Natural killer cell (primary cell): ENCODE data around the gene PARD3B. TPM values are rescaled to one million over a fixed set of nuclear protein-coding genes. Genes with fewer than 3 reads are reported as not detected.

Experiments
- ATAC-seq, 3 donors: fragments of 150-1000 bp in 2 of 3; fragments of 200-7000 bp in 1 of 3; cut with Tn5 transposase; 1 replicate in 1 of 3; 2 replicates in 2 of 3; pipeline ENCODE4 v1.10.0; 2021; ENCODE audit warnings: mild to moderate bottlenecking in 2 of 3, moderate library complexity in 2 of 3
- DNase-seq, 2 donors: peaks; one replicate each; pipeline versions ENCODE4 v3.0.0 to v3.0.0-alpha.2; 2013 to 2021; ENCODE audit warnings: mixed read lengths in 1 of 2
- H3K27ac ChIP-seq: one replicate; pipeline ENCODE4 v1.5.1; 2013; ENCODE audit warnings: mild to moderate bottlenecking, low read length
- H3K27me3 ChIP-seq: one replicate; pipeline ENCODE4 v1.6.1; 2013; ENCODE audit warnings: low read length; ENCODE audit not compliant: control insufficient read depth, insufficient read depth
- H3K36me3 ChIP-seq: one replicate; pipeline ENCODE4 v1.6.1; 2013; ENCODE audit warnings: low read length; ENCODE audit not compliant: control insufficient read depth, insufficient read depth
- H3K4me1 ChIP-seq: one replicate; pipeline ENCODE4 v1.6.1; 2013; ENCODE audit warnings: low read length; ENCODE audit not compliant: control insufficient read depth, insufficient read depth
- H3K4me3 ChIP-seq: one replicate; pipeline ENCODE4 v1.5.1; 2013; ENCODE audit warnings: low read length
- H3K9me3 ChIP-seq: one replicate; pipeline ENCODE4 v1.6.1; 2013; ENCODE audit warnings: low read length; ENCODE audit not compliant: control insufficient read depth, insufficient read depth
- H3K27ac Mint-ChIP-seq, 2 donors: one replicate each; pipeline ENCODE4 v1.8.0; 2022; ENCODE audit warnings: mild to moderate bottlenecking in 2 of 2, mixed read lengths in 2 of 2, moderate library complexity in 1 of 2
- H3K27me3 Mint-ChIP-seq, 2 donors: one replicate each; pipeline ENCODE4 v1.8.0; 2022; ENCODE audit warnings: low read depth in 2 of 2, mixed read lengths in 2 of 2
- H3K36me3 Mint-ChIP-seq: one replicate; pipeline ENCODE4 v1.8.0; 2022; ENCODE audit warnings: mixed read lengths
- H3K4me1 Mint-ChIP-seq, 2 donors: one replicate each; pipeline ENCODE4 v1.8.0; 2022; ENCODE audit warnings: mixed read lengths in 2 of 2
- H3K4me3 Mint-ChIP-seq: one replicate; pipeline ENCODE4 v1.8.0; 2022; ENCODE audit warnings: mild to moderate bottlenecking, moderate library complexity, mixed read lengths
- H3K9me3 Mint-ChIP-seq, 2 donors: one replicate each; pipeline ENCODE4 v1.8.0; 2022; ENCODE audit warnings: mixed read lengths in 2 of 2
- CTCF ChIP-seq: fragments of 200-600 bp; IDR thresholded peaks from one replicate; pipeline ENCODE4 v1.8.0; 2022; ENCODE audit warnings: antibody characterized with exemption
- WGBS: methylation state at CpG from one replicate; pipeline ENCODE4 v1.1.7; 2013; ENCODE audit warnings: missing lambda C conversion rate; ENCODE audit not compliant: insufficient coverage; 5-methylcytosine and 5-hydroxymethylcytosine counted together
- intact Hi-C: fragments of 100-400 bp; cut with micrococcal nuclease; formaldehyde crosslinking; loops from one replicate; pipeline ENCODE4 v1.14.2; 2022
- total RNA-seq, 4 donors: library from RNA; stranded (reverse); fragments of 120-200 nt in 1 of 4; gene quantifications; one replicate each; pipeline versions ENCODE4 v1.2.3 to v1.2.4, GENCODE V29; 2013 to 2022

Gene PARD3B
- total RNA-seq, 3 donors from 2014 or later (not counting 1 experiment from before 2014, with no cell fraction given) = 0.13 to 0.45 TPM; not detected in 1

- 86% methylated on average over 4 of the region's 5 CpGs for WGBS
- H3K36me3 ChIP-seq = no peaks in the 10 kb centered on the region
- Mint-ChIP-seq H3K27me3 (no peaks in the 10 kb centered on the region), H3K27ac (no peak overlapping the region), H3K9me3 (no peaks in the 10 kb centered on the region), H3K4me3 (no peak overlapping the region), H3K36me3 (no peaks in the 10 kb centered on the region), H3K4me1 (no peaks in the 10 kb centered on the region)
- intact Hi-C loops = no loop called here
- no peak for DNase-seq
- H3K27me3 ChIP-seq = no peaks in the 10 kb centered on the region
- no peak for ATAC-seq
- H3K9me3 ChIP-seq = no peaks in the 10 kb centered on the region
- no peaks in the 10 kb centered on the region for H3K4me1 ChIP-seq
- no peak overlapping the region for H3K27ac ChIP-seq
- no peak for TF ChIP-seq CTCF
- no peak overlapping the region for H3K4me3 ChIP-seq
These were observed 117.7 kb downstream of the PARD3B start for GRCh38 chr2:204662956-204663355.

DNA sequence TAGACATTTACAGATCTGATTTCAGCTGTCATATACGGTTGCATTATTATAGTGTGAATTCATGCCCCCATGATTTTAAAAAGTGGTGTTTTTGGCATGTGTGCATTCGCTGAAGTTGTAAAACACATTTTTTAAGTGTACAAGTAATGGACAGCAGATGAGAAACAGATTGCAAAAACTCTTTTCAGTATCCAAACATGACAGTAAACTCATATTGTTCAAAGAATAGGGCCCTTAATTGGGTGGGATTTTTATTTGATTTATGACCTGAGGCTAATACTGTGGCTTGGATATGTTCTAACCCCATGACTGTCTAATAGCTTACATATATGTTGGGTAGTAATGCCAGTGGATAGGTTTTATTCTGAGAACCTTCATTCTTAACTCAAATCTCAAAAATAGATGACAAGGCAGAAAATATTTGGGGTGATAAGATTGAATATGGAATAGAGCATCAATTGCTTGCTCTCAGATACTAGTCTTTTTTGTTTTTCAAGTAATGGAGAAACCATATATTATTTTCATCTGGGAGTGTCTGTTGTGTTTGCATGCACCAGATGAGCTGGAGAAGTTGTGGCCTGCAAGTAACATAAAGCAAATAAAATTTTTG is 118.6 kb downstream of the PARD3B start:
- H3K4me3 Mint-ChIP-seq = no peak overlapping the region
- Histone ChIP-seq H3K27me3 (no peaks in the 10 kb centered on the region), H3K4me1 (no peaks in the 10 kb centered on the region), H3K36me3 (no peaks in the 10 kb centered on the region), H3K9me3 (no peaks in the 10 kb centered on the region), H3K4me3 (no peak overlapping the region), H3K27ac (no peak overlapping the region)
- 90% methylated on average over 2 of the region's 2 CpGs for WGBS
- H3K4me1 Mint-ChIP-seq = no peaks in the 10 kb centered on the region
- ATAC-seq (no peak), DNase-seq (no peak)
- H3K36me3 Mint-ChIP-seq = no peaks in the 10 kb centered on the region
- peaks cover 0 to 2% of the 10 kb centered on the region in 2 donors for H3K9me3 Mint-ChIP-seq
- intact Hi-C loops = no loop called here
- H3K27me3 Mint-ChIP-seq = peaks cover 0 to 3% of the 10 kb centered on the region in 2 donors
- no peak for TF ChIP-seq CTCF
- no peak overlapping the region for H3K27ac Mint-ChIP-seq

DNA sequence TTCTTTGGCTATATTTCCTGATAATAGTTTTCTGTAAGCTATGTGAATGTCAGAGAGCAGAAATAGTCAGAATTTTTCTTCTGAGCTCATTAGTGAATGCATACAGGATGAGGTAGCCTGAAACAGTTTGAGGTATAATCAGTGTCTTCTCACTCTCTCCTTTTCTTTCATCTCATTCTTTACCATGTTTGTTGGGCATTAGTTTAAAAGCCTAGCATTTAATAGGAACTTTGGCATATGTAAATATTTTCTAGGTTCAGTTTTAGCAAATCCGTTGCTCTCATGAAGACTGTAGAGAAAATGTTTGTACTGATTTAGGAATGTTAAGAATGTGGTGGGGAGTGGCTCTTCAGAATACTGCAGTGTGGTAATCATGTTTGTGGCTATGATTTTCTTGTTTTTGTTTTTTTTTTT is 119.4 kb downstream of the PARD3B start:
- H3K27me3 Mint-ChIP-seq = peaks cover 0 to 3% of the 10 kb centered on the region in 2 donors

More for the DNA sequence above, 119.4 kb downstream of the PARD3B start:
- Mint-ChIP-seq H3K27ac (no peak overlapping the region), H3K4me1 (no peaks in the 10 kb centered on the region), H3K9me3 (peaks cover 0 to 2% of the 10 kb centered on the region in 2 donors), H3K4me3 (no peak overlapping the region), H3K36me3 (no peaks in the 10 kb centered on the region)
- WGBS = 91% methylated on average over 1 of the region's 1 CpG
- Histone ChIP-seq H3K9me3 (no peaks in the 10 kb centered on the region), H3K27ac (no peak overlapping the region), H3K4me1 (no peaks in the 10 kb centered on the region), H3K27me3 (no peaks in the 10 kb centered on the region), H3K36me3 (no peaks in the 10 kb centered on the region), H3K4me3 (no peak overlapping the region)
- intact Hi-C loops = no loop called here
- TF ChIP-seq CTCF = no peak
- no peak for DNase-seq
- no peak for ATAC-seq
